Neural cell (in vitro differentiated cells): ENCODE data around the gene TRIM4. TPM values are rescaled to one million over a fixed set of nuclear protein-coding genes. Genes with fewer than 3 reads are reported as not detected.

Experiments used
- H2AFZ ChIP-seq: fragments of 200-600, 300-800 bp; sonication (generic), shearing (Covaris generic); 2 replicates; pipeline ENCODE4 v1.6.0; 2014; ENCODE audit warnings: low read depth, mild to moderate bottlenecking, antibody characterized with exemption, low read length, moderate library complexity
- H3F3A ChIP-seq: fragments of 200-600 bp; shearing (Covaris generic); 2 replicates; pipeline ENCODE4 v1.6.1; 2016; ENCODE audit warnings: mild to moderate bottlenecking, moderate library complexity, mixed read lengths, antibody characterized with exemption, low read length; ENCODE audit not compliant: insufficient read depth, poor library complexity, severe bottlenecking
- H3K27ac ChIP-seq: fragments of 200-600, 300-800 bp; sonication (generic), shearing (Covaris generic); 2 replicates; pipeline ENCODE4 v1.5.1; 2014; ENCODE audit warnings: mild to moderate bottlenecking, low read length, moderate library complexity
- H3K27me3 ChIP-seq: fragments of 300-800, 200-600 bp; sonication (generic), shearing (Covaris generic); 2 replicates; pipeline ENCODE4 v1.6.0; 2014; ENCODE audit warnings: mild to moderate bottlenecking, low read depth, low read length, moderate library complexity; ENCODE audit not compliant: insufficient read depth
- H3K36me3 ChIP-seq: fragments of 300-800, 200-600 bp; sonication (generic), shearing (Covaris generic); 2 replicates; pipeline ENCODE4 v1.5.1; 2014; ENCODE audit warnings: mild to moderate bottlenecking, antibody characterized with exemption, low read length, moderate library complexity; ENCODE audit not compliant: insufficient read depth
- H3K4me2 ChIP-seq: fragments of 300-800, 200-600 bp; sonication (generic), shearing (Covaris generic); 2 replicates; pipeline ENCODE4 v1.6.0; 2014; ENCODE audit warnings: mild to moderate bottlenecking, low read length
- H3K4me3 ChIP-seq: fragments of 300-800, 200-600 bp; sonication (generic), shearing (Covaris generic); 2 replicates; pipeline ENCODE4 v1.5.1; 2014; ENCODE audit warnings: mild to moderate bottlenecking, low read length, moderate library complexity
- H3K79me2 ChIP-seq: fragments of 200-600 bp; shearing (Covaris generic); replicated peaks from 2 replicates; pipeline ENCODE4 v1.6.0; 2014; ENCODE audit warnings: mild to moderate bottlenecking, low read length, moderate library complexity; ENCODE audit not compliant: insufficient read depth
- H3K9ac ChIP-seq: fragments of 300-800, 200-600 bp; sonication (generic), shearing (Covaris generic); 2 replicates; pipeline ENCODE4 v1.6.1; 2016; ENCODE audit warnings: mild to moderate bottlenecking, low read length, mixed read lengths
- H3K9me2 ChIP-seq: fragments of 200-600 bp; shearing (Covaris generic); 2 replicates; pipeline ENCODE4 v1.6.1; 2016; ENCODE audit warnings: mild to moderate bottlenecking, low read length, mixed read lengths; ENCODE audit not compliant: insufficient read depth
- H3K9me3 ChIP-seq: fragments of 200-600, 300-800 bp; sonication (generic), shearing (Covaris generic); 2 replicates; pipeline ENCODE4 v1.6.1; 2016; ENCODE audit warnings: mild to moderate bottlenecking, mixed run types, low read length, moderate library complexity, mixed read lengths
- H4K20me1 ChIP-seq: fragments of 200-600 bp; shearing (Covaris generic); 2 replicates; pipeline ENCODE4 v1.6.1; 2016; ENCODE audit warnings: mild to moderate bottlenecking, mixed run types; ENCODE audit not compliant: insufficient read depth
- EP300 ChIP-seq: fragments of 450-650 bp; conservative IDR thresholded peaks from 2 replicates; pipeline ENCODE4 v1.6.1; 2014; ENCODE audit warnings: antibody characterized with exemption, mild to moderate bottlenecking, moderate library complexity; ENCODE audit not compliant: poor library complexity, severe bottlenecking
- EZH2 ChIP-seq: fragments of 200-600, 300-800 bp; shearing (Covaris generic), sonication (generic); IDR thresholded peaks from 2 replicates; pipeline ENCODE4 v1.6.1; 2014; ENCODE audit warnings: antibody characterized with exemption, low read length, borderline replicate concordance, mild to moderate bottlenecking; ENCODE audit not compliant: insufficient read depth, poor library complexity, severe bottlenecking
- MXI1 ChIP-seq: fragments of 450-650 bp; conservative IDR thresholded peaks from 2 replicates; pipeline ENCODE4 v1.6.1; 2014; ENCODE audit warnings: antibody characterized with exemption, mild to moderate bottlenecking; ENCODE audit not compliant: poor library complexity, severe bottlenecking
- POLR2AphosphoS5 ChIP-seq: IDR thresholded peaks from 2 replicates; pipeline ENCODE4 v1.6.1; 2012
- RAD21 ChIP-seq: fragments of 450-650 bp; conservative IDR thresholded peaks from 2 replicates; pipeline ENCODE4 v1.6.1; 2014; ENCODE audit warnings: antibody characterized with exemption, mild to moderate bottlenecking, moderate library complexity
- SMC3 ChIP-seq: fragments of 450-650 bp; conservative IDR thresholded peaks from 2 replicates; pipeline ENCODE4 v1.6.1; 2014; ENCODE audit warnings: antibody characterized with exemption, mild to moderate bottlenecking, moderate library complexity; ENCODE audit not compliant: poor library complexity
- TAF1 ChIP-seq: IDR thresholded peaks from 2 replicates; pipeline ENCODE4 v1.6.1; 2012; ENCODE audit warnings: low read depth
- polyA plus RNA-seq: library from polyadenylated mRNA; depleted of rRNA; stranded (reverse); fragments of >200 nt; gene quantifications from 2 replicates; pipeline ENCODE4 v1.2.3, GENCODE V29; 2014
- TF ChIP-seq, protein P1 (sequence below): fragments of 450-650 bp; IDR thresholded peaks from 2 replicates; pipeline ENCODE4 v1.5.1; 2014; ENCODE audit warnings: antibody characterized with exemption, mild to moderate bottlenecking, moderate library complexity; ENCODE audit not compliant: poor library complexity, severe bottlenecking
- TF ChIP-seq, protein P2 (sequence below): IDR thresholded peaks from 2 replicates; pipeline ENCODE4 v1.6.1; 2012; ENCODE audit warnings: borderline replicate concordance

TRIM4 gene
- polyA plus RNA-seq, 1 donor from 2014 or later: not detected

DNA sequence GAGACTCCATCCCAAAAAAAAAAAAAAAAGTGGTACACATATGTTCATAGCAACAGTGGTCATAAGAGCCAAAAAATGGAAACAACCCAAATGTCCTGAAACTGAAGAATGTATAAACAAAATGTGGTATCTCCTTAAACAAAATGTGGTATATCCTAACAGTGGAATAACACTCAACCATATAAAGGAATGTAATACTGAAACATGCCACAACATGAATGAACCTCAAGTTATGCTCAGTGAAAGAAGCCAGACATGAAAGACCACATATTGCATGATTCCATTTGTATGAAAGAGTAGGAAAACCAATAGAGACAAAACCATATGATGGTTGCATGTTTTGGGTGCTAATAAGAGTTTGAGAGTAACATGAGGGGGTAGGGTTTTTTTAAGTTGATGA, 7.0 kb upstream of the TRIM4 start:
- H2AFZ ChIP-seq: no peak overlapping the region
- H3K4me3 ChIP-seq: no peak overlapping the region
- H3F3A ChIP-seq: no peaks in the 10 kb centered on the region
- H3K4me2 ChIP-seq: no peak overlapping the region
- no peaks in the 10 kb centered on the region for H3K27me3 ChIP-seq
- no peak overlapping the region for H3K9ac ChIP-seq
- no peaks in the 10 kb centered on the region for H4K20me1 ChIP-seq
- H3K9me3 ChIP-seq: no peaks in the 10 kb centered on the region
- H3K9me2 ChIP-seq: no peaks in the 10 kb centered on the region
- no peaks in the 10 kb centered on the region for H3K79me2 ChIP-seq
- H3K27ac ChIP-seq: no peak overlapping the region
- no peaks in the 10 kb centered on the region for H3K36me3 ChIP-seq
- no peak for TF ChIP-seq SMC3

DNA sequence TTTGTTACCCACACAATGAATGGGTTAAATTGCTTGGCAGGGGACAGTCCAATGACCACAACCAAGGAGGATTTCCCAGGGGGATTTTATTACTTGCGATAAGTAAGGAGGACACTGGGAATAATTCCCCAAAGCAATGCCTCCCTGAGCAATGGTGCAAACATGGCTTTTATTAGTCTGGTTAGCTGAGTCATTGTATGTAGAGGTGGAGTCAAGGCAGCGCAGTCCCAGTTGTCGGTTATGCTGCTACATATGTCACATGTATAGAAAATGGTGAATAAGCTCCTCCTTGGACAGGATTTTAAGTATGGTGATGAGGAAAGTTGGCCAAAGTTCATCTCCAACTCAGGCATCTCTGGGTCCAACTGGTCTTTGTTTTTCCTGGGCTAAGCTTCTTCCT, 3.9 kb upstream of the TRIM4 start:
- Histone ChIP-seq H3K9me2 (no peaks in the 10 kb centered on the region), H3K79me2 (no peaks in the 10 kb centered on the region), H3K27me3 (no peaks in the 10 kb centered on the region), H3K4me2 (no peak overlapping the region), H3K9me3 (peaks cover 5% of the 10 kb centered on the region), H2AFZ (no peak overlapping the region), H3K9ac (no peak overlapping the region), H3F3A (no peaks in the 10 kb centered on the region), H3K36me3 (no peaks in the 10 kb centered on the region), H3K27ac (no peak overlapping the region), H3K4me3 (no peak overlapping the region), H4K20me1 (no peaks in the 10 kb centered on the region)
- TF ChIP-seq POLR2AphosphoS5 (no peak), EP300 (no peak), EZH2 (no peak), SMC3 (no peak), MXI1 (no peak), TAF1 (no peak), RAD21 (no peak)
- TF ChIP-seq, protein P1, sequence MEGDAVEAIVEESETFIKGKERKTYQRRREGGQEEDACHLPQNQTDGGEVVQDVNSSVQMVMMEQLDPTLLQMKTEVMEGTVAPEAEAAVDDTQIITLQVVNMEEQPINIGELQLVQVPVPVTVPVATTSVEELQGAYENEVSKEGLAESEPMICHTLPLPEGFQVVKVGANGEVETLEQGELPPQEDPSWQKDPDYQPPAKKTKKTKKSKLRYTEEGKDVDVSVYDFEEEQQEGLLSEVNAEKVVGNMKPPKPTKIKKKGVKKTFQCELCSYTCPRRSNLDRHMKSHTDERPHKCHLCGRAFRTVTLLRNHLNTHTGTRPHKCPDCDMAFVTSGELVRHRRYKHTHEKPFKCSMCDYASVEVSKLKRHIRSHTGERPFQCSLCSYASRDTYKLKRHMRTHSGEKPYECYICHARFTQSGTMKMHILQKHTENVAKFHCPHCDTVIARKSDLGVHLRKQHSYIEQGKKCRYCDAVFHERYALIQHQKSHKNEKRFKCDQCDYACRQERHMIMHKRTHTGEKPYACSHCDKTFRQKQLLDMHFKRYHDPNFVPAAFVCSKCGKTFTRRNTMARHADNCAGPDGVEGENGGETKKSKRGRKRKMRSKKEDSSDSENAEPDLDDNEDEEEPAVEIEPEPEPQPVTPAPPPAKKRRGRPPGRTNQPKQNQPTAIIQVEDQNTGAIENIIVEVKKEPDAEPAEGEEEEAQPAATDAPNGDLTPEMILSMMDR: no peak
- TF ChIP-seq, protein P2, sequence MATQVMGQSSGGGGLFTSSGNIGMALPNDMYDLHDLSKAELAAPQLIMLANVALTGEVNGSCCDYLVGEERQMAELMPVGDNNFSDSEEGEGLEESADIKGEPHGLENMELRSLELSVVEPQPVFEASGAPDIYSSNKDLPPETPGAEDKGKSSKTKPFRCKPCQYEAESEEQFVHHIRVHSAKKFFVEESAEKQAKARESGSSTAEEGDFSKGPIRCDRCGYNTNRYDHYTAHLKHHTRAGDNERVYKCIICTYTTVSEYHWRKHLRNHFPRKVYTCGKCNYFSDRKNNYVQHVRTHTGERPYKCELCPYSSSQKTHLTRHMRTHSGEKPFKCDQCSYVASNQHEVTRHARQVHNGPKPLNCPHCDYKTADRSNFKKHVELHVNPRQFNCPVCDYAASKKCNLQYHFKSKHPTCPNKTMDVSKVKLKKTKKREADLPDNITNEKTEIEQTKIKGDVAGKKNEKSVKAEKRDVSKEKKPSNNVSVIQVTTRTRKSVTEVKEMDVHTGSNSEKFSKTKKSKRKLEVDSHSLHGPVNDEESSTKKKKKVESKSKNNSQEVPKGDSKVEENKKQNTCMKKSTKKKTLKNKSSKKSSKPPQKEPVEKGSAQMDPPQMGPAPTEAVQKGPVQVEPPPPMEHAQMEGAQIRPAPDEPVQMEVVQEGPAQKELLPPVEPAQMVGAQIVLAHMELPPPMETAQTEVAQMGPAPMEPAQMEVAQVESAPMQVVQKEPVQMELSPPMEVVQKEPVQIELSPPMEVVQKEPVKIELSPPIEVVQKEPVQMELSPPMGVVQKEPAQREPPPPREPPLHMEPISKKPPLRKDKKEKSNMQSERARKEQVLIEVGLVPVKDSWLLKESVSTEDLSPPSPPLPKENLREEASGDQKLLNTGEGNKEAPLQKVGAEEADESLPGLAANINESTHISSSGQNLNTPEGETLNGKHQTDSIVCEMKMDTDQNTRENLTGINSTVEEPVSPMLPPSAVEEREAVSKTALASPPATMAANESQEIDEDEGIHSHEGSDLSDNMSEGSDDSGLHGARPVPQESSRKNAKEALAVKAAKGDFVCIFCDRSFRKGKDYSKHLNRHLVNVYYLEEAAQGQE: no peak

GRCh38 chr7:99920149-99920548, 819 bp upstream of the TRIM4 start:
- no peak overlapping the region for H3K9ac ChIP-seq
- H3F3A ChIP-seq: no peaks in the 10 kb centered on the region
- no peak overlapping the region for H3K4me2 ChIP-seq
- TF ChIP-seq POLR2AphosphoS5 (no peak), EP300 (no peak), RAD21 (no peak), TAF1 (no peak), EZH2 (no peak), MXI1 (no peak), SMC3 (no peak)
- TF ChIP-seq, protein P1: no peak
- TF ChIP-seq, protein P2: no peak
- no peaks in the 10 kb centered on the region for H3K36me3 ChIP-seq
- no peak overlapping the region for H3K4me3 ChIP-seq
- no peak overlapping the region for H2AFZ ChIP-seq
- H3K9me2 ChIP-seq: no peaks in the 10 kb centered on the region
- no peaks in the 10 kb centered on the region for H4K20me1 ChIP-seq
- H3K9me3 ChIP-seq: peaks cover 5% of the 10 kb centered on the region
- H3K27me3 ChIP-seq: no peaks in the 10 kb centered on the region
- H3K27ac ChIP-seq: no peak overlapping the region
- no peaks in the 10 kb centered on the region for H3K79me2 ChIP-seq
